ENCODE measurements around the gene FLOT2.

- TF ChIP-seq EZH2phosphoT487 (IDR thresholded peaks at IDR 0.05; ENCODE audit: low read length) (no peak), CTCF (IDR thresholded peaks at IDR 0.05; ENCODE audit: low read length) (no peak)
Observed at GRCh38 chr17:28898527-28898955, 1.0 kb upstream of the FLOT2 start.
